HCT116 (cell line): ENCODE results near the gene CPSF2. TPM values are rescaled to one million over a fixed set of nuclear protein-coding genes. Genes with fewer than 3 reads are reported as not detected.

Experiments
- ATAC-seq: fragments of 200-7000 bp; cut with Tn5 transposase; 2 replicates; pipeline ENCODE4 v1.9.1; 2020; ENCODE audit warnings: mild to moderate bottlenecking, moderate library complexity
- BruUV-seq: library from RNA; stranded (reverse); fragments of 400-500 nt; replicated peaks from 2 replicates; lab custom pipeline; 2021; lab: Mats Ljungman, UMichigan
- CTCF ChIA-PET: fragments of 300-600 bp; sonication (Branson Sonifier 250); formaldehyde crosslinking; loops from one replicate; lab custom pipeline; 2021; ENCODE audit warnings: antibody characterized with exemption; lab: Charles Lee
- POLR2A ChIA-PET: fragments of 300-600, 350-600 bp; sonication (Branson Sonifier 250); formaldehyde crosslinking; loops from one replicate; lab custom pipeline; 2021; ENCODE audit warnings: antibody characterized with exemption; lab: Charles Lee
- RAD21 ChIA-PET, 2 experiments: fragments of 300-600 bp; sonication (Branson Sonifier 250); formaldehyde crosslinking; loops; one replicate each; lab custom pipeline; 2023; ENCODE audit warnings: low total read pairs in 2 of 2; ENCODE audit not compliant: uncharacterized antibody in 2 of 2, unreplicated experiment in 2 of 2, low non-redundant PET in 1 of 2; lab: Charles Lee
- DNase-seq: peaks from one replicate; pipeline ENCODE4 v3.0.0-alpha.2; 2010; ENCODE audit warnings: low read depth, low spot score
- H2AFZ ChIP-seq: fragments of 200-600 bp; shearing (Covaris generic), sonication (generic); 2 replicates; pipeline ENCODE4 v1.6.1; 2017; ENCODE audit warnings: low read depth, mixed run types, mixed read lengths, antibody characterized with exemption, low read length; ENCODE audit not compliant: poor library complexity, severe bottlenecking
- H3K27ac ChIP-seq: 2 replicates; pipeline ENCODE4 v1.5.1; 2012; ENCODE audit warnings: low read depth, low read length
- H3K27me3 ChIP-seq: fragments of 200-600 bp; sonication (generic); 2 replicates; pipeline ENCODE4 v1.6.1; 2016; ENCODE audit warnings: mixed run types, low read length, mixed read lengths; ENCODE audit not compliant: insufficient read depth
- H3K36me3 ChIP-seq, 2 experiments: fragments of 200-500 bp in 1 of 2; fragments of 200-600 bp in 1 of 2; sonication (Bioruptor generic) in 1 of 2; sonication (generic) in 1 of 2; 2 replicates each; pipeline versions ENCODE4 v1.5.1 to v1.6.1; 2014 to 2016; ENCODE audit warnings: low read length in 2 of 2, inconsistent platforms in 1 of 2, mixed read lengths in 1 of 2, mixed run types in 1 of 2; ENCODE audit not compliant: insufficient read depth in 2 of 2, control insufficient read depth in 1 of 2
- H3K4me1 ChIP-seq, 2 experiments: fragments of 200-600 bp in 1 of 2; sonication (generic) in 1 of 2; 2 replicates each; pipeline versions ENCODE4 v1.5.1 to v1.6.1; 2012 to 2017; ENCODE audit warnings: low read length in 2 of 2, inconsistent platforms in 1 of 2, mild to moderate bottlenecking in 1 of 2, mixed read lengths in 1 of 2, mixed run types in 1 of 2, moderate library complexity in 1 of 2; ENCODE audit not compliant: insufficient read depth in 2 of 2, control insufficient read depth in 1 of 2
- H3K4me2 ChIP-seq: fragments of 200-600 bp; sonication (generic); 2 replicates; pipeline ENCODE4 v1.6.1; 2017; ENCODE audit warnings: mixed run types, low read length, mixed read lengths
- H3K4me3 ChIP-seq, 2 experiments: fragments of 200-600 bp in 1 of 2; sonication (generic) in 1 of 2; replicated peaks in 1 of 2; 2 replicates each; pipeline ENCODE4 v1.5.1; 2011 to 2016; ENCODE audit warnings: low read length in 2 of 2, control low read depth in 1 of 2, low read depth in 1 of 2, mild to moderate bottlenecking in 1 of 2, mixed read lengths in 1 of 2, mixed run types in 1 of 2
- H3K79me2 ChIP-seq: fragments of 200-600 bp; sonication (generic); 2 replicates; pipeline ENCODE4 v1.6.1; 2017; ENCODE audit warnings: mild to moderate bottlenecking, mixed run types, low read length, moderate library complexity, mixed read lengths; ENCODE audit not compliant: insufficient read depth
- H3K9ac ChIP-seq: fragments of 200-600 bp; sonication (generic); 2 replicates; pipeline ENCODE4 v1.6.1; 2016; ENCODE audit warnings: low read length, mixed read lengths
- H3K9me2 ChIP-seq: fragments of 200-600 bp; sonication (generic), shearing (Covaris generic); 2 replicates; pipeline ENCODE4 v1.6.1; 2017; ENCODE audit warnings: mixed run types, mild to moderate bottlenecking, moderate library complexity; ENCODE audit not compliant: insufficient read depth
- H3K9me3 ChIP-seq, 2 experiments: fragments of 200-500 bp in 1 of 2; fragments of 200-600 bp in 1 of 2; sonication (Bioruptor generic) in 1 of 2; sonication (generic) in 1 of 2; 2 replicates each; pipeline ENCODE4 v1.6.1; 2014 to 2017; ENCODE audit warnings: low read length in 2 of 2, mixed read lengths in 2 of 2, inconsistent platforms in 1 of 2, low read depth in 1 of 2, mild to moderate bottlenecking in 1 of 2, mixed run types in 1 of 2, moderate library complexity in 1 of 2; ENCODE audit not compliant: control insufficient read depth in 1 of 2, insufficient read depth in 1 of 2
- H4K20me1 ChIP-seq: fragments of 200-600 bp; sonication (generic), shearing (Covaris generic); 2 replicates; pipeline ENCODE4 v1.6.1; 2017; ENCODE audit warnings: mixed run types, mild to moderate bottlenecking, moderate library complexity; ENCODE audit not compliant: insufficient read depth
- CBX3 ChIP-seq: IDR thresholded peaks from 2 replicates; pipeline ENCODE4 v1.6.1; 2012; ENCODE audit warnings: low read depth
- CEBPB ChIP-seq: IDR thresholded peaks from 2 replicates; pipeline ENCODE4 v1.6.1; 2012; ENCODE audit warnings: low read depth
- EGR1 ChIP-seq: IDR thresholded peaks from 2 replicates; pipeline ENCODE4 v1.6.1; 2012; ENCODE audit warnings: low read depth
- ELF1 ChIP-seq: IDR thresholded peaks from 2 replicates; pipeline ENCODE4 v1.6.1; 2012; ENCODE audit warnings: low read depth, borderline replicate concordance
- EZH2 ChIP-seq: fragments of 200-600 bp; sonication (generic); IDR thresholded peaks from 2 replicates; pipeline ENCODE4 v1.6.1; 2017; ENCODE audit warnings: antibody characterized with exemption, mixed run types
- EZH2phosphoT487 ChIP-seq: fragments of 200-600 bp; IDR thresholded peaks from 2 replicates; pipeline ENCODE4 v1.6.1; 2018; ENCODE audit warnings: antibody characterized with exemption, borderline replicate concordance
- FOSL1 ChIP-seq: IDR thresholded peaks from 2 replicates; pipeline ENCODE4 v1.6.1; 2012; ENCODE audit warnings: low read depth
- POLR2A ChIP-seq: IDR thresholded peaks from 2 replicates; pipeline ENCODE4 v1.7.0; 2011; ENCODE audit warnings: borderline replicate concordance; ENCODE audit not compliant: insufficient read depth, insufficient read length; ENCODE audit errors: extremely low read depth
- POLR2AphosphoS5 ChIP-seq: IDR thresholded peaks from 2 replicates; pipeline ENCODE4 v1.6.1; 2011; ENCODE audit warnings: mild to moderate bottlenecking, low read depth, low read length, moderate library complexity
- RAD21 ChIP-seq: IDR thresholded peaks from 2 replicates; pipeline ENCODE4 v1.6.1; 2012; ENCODE audit warnings: low read depth, mild to moderate bottlenecking
- SIN3A ChIP-seq: IDR thresholded peaks from 2 replicates; pipeline ENCODE4 v1.6.1; 2012; ENCODE audit warnings: low read depth
- SP1 ChIP-seq: IDR thresholded peaks from 2 replicates; pipeline ENCODE4 v1.6.1; 2012; ENCODE audit warnings: low read depth
- TCF7L2 ChIP-seq: IDR thresholded peaks from 2 replicates; pipeline ENCODE4 v1.7.0; 2011; ENCODE audit warnings: borderline replicate concordance, inconsistent platforms; ENCODE audit not compliant: insufficient read depth, insufficient read length; ENCODE audit errors: extremely low read depth
- YY1 ChIP-seq: IDR thresholded peaks from 2 replicates; pipeline ENCODE4 v1.6.1; 2011; ENCODE audit warnings: low read length, low read depth, moderate library complexity, mild to moderate bottlenecking; ENCODE audit not compliant: insufficient replicate concordance; ENCODE audit errors: extremely low read depth
- ZFX ChIP-seq: fragments of 450-650 bp; IDR thresholded peaks from 2 replicates; pipeline ENCODE4 v1.6.1; 2017
- intact Hi-C: fragments of 100-400 bp; cut with micrococcal nuclease; formaldehyde crosslinking; loops from 2 replicates; pipeline ENCODE4 v1.10.0; 2022
- total RNA-seq: library from RNA; stranded (reverse); gene quantifications from one replicate; pipeline ENCODE4 v1.2.1, GENCODE V29; 2021; ENCODE audit not compliant: unreplicated experiment
- TF ChIP-seq, protein P1 (sequence below), 3 experiments: fragments of 200-600 bp in 1 of 3; sonication (generic) in 1 of 3; IDR thresholded peaks in 2 of 3; conservative IDR thresholded peaks in 1 of 3; 2 replicates each; pipeline ENCODE4 v1.5.1; 2012 to 2017; ENCODE audit warnings: low read depth in 2 of 3, low read length in 2 of 3, antibody characterized with exemption in 1 of 3, borderline replicate concordance in 1 of 3, control low read depth in 1 of 3, mild to moderate bottlenecking in 1 of 3, mixed read lengths in 1 of 3, mixed run types in 1 of 3, moderate library complexity in 1 of 3; ENCODE audit not compliant: insufficient read depth in 1 of 3
- TF ChIP-seq, protein P2 (sequence below): IDR thresholded peaks from 2 replicates; pipeline ENCODE4 v1.6.1; 2012
- TF ChIP-seq, protein P3 (sequence below): IDR thresholded peaks from 2 replicates; pipeline ENCODE4 v1.6.1; 2012; ENCODE audit warnings: low read depth
- TF ChIP-seq, protein P4 (sequence below): IDR thresholded peaks from 2 replicates; pipeline ENCODE4 v1.6.1; 2012
- TF ChIP-seq, protein P5 (sequence below): IDR thresholded peaks from 2 replicates; pipeline ENCODE4 v1.6.1; 2011; ENCODE audit warnings: mild to moderate bottlenecking, low read length, moderate library complexity; ENCODE audit not compliant: insufficient replicate concordance; ENCODE audit errors: extremely low read depth

Gene CPSF2
- total RNA-seq, 1 experiment from 2014 or later, result 77.0 TPM

DNA sequence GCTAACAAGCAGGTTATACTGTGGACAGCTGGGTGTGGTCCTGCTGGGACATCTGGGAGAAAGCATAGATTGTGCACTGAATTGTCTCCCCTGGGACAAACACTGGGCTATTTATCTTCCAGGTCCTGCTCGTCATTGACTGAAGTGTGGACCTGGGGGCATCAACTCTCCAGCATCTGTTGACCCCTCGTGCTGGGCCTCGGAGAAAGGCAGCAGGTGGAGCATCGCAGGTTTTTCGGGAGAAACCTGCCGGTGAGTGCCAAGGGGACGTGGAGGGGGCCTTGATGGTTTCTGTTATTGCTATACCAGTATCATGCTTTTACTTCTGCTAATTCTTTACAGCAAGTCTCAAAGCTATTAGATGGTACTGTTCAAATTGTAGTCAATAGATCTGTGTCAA is 81.3 kb downstream of the CPSF2 start (continued):
- TF ChIP-seq, protein P1, sequence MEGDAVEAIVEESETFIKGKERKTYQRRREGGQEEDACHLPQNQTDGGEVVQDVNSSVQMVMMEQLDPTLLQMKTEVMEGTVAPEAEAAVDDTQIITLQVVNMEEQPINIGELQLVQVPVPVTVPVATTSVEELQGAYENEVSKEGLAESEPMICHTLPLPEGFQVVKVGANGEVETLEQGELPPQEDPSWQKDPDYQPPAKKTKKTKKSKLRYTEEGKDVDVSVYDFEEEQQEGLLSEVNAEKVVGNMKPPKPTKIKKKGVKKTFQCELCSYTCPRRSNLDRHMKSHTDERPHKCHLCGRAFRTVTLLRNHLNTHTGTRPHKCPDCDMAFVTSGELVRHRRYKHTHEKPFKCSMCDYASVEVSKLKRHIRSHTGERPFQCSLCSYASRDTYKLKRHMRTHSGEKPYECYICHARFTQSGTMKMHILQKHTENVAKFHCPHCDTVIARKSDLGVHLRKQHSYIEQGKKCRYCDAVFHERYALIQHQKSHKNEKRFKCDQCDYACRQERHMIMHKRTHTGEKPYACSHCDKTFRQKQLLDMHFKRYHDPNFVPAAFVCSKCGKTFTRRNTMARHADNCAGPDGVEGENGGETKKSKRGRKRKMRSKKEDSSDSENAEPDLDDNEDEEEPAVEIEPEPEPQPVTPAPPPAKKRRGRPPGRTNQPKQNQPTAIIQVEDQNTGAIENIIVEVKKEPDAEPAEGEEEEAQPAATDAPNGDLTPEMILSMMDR (IDR thresholded peaks at IDR 0.05 in 2 of 3, conservative IDR thresholded peaks at IDR 0.05 in 1 of 3; ENCODE audit: borderline replicate concordance in 1 of 3, insufficient read depth in 1 of 3, low read depth in 2 of 3, low read length in 2 of 3), result no peak

DNA sequence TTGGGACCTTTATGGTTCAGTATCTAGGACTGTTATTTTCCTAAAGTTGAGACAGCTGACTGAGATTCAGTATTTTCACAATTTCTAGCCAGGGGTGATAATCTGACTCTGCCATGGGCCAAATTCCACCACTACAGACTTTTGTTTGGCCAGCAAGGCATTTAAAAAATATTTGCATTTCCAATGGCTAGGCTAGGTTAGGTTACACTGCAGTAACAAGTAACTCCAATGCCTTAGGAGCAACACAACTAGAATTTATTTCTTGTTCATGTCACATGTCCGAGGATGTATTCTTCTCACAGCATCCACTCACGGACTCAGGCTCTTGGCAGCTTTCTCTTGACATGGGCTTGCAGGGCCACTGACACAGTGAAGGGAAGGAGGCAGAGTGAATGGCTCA is 83.0 kb downstream of the CPSF2 start:
- TF ChIP-seq POLR2AphosphoS5 (no peak), SIN3A (no peak), FOSL1 (no peak), POLR2A (no peak), RAD21 (no peak), CEBPB (no peak), EZH2phosphoT487 (no peak), EGR1 (no peak), ELF1 (no peak), ZFX (no peak), TCF7L2 (no peak), SP1 (no peak), CBX3 (no peak), EZH2 (no peak), YY1 (no peak)
- TF ChIP-seq, protein P2, sequence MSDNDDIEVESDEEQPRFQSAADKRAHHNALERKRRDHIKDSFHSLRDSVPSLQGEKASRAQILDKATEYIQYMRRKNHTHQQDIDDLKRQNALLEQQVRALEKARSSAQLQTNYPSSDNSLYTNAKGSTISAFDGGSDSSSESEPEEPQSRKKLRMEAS, result no peak
- TF ChIP-seq, protein P3, sequence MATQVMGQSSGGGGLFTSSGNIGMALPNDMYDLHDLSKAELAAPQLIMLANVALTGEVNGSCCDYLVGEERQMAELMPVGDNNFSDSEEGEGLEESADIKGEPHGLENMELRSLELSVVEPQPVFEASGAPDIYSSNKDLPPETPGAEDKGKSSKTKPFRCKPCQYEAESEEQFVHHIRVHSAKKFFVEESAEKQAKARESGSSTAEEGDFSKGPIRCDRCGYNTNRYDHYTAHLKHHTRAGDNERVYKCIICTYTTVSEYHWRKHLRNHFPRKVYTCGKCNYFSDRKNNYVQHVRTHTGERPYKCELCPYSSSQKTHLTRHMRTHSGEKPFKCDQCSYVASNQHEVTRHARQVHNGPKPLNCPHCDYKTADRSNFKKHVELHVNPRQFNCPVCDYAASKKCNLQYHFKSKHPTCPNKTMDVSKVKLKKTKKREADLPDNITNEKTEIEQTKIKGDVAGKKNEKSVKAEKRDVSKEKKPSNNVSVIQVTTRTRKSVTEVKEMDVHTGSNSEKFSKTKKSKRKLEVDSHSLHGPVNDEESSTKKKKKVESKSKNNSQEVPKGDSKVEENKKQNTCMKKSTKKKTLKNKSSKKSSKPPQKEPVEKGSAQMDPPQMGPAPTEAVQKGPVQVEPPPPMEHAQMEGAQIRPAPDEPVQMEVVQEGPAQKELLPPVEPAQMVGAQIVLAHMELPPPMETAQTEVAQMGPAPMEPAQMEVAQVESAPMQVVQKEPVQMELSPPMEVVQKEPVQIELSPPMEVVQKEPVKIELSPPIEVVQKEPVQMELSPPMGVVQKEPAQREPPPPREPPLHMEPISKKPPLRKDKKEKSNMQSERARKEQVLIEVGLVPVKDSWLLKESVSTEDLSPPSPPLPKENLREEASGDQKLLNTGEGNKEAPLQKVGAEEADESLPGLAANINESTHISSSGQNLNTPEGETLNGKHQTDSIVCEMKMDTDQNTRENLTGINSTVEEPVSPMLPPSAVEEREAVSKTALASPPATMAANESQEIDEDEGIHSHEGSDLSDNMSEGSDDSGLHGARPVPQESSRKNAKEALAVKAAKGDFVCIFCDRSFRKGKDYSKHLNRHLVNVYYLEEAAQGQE, result no peak
- TF ChIP-seq, protein P4, sequence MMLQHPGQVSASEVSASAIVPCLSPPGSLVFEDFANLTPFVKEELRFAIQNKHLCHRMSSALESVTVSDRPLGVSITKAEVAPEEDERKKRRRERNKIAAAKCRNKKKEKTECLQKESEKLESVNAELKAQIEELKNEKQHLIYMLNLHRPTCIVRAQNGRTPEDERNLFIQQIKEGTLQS, result no peak
- TF ChIP-seq, protein P5, sequence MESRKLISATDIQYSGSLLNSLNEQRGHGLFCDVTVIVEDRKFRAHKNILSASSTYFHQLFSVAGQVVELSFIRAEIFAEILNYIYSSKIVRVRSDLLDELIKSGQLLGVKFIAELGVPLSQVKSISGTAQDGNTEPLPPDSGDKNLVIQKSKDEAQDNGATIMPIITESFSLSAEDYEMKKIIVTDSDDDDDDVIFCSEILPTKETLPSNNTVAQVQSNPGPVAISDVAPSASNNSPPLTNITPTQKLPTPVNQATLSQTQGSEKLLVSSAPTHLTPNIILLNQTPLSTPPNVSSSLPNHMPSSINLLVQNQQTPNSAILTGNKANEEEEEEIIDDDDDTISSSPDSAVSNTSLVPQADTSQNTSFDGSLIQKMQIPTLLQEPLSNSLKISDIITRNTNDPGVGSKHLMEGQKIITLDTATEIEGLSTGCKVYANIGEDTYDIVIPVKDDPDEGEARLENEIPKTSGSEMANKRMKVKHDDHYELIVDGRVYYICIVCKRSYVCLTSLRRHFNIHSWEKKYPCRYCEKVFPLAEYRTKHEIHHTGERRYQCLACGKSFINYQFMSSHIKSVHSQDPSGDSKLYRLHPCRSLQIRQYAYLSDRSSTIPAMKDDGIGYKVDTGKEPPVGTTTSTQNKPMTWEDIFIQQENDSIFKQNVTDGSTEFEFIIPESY, result no peak
- CTCF ChIA-PET, result no interaction called here
- DNase-seq, result no peak

More for the DNA sequence above, 83.0 kb downstream of the CPSF2 start:
- ATAC-seq, result no peak
- ChIA-PET POLR2A (no interaction called here), RAD21 (no interaction called here)
- no peak overlapping the region for H3K9ac ChIP-seq
- BruUV-seq, result no TSS peak
- H3K9me3 ChIP-seq, result no peaks in the 10 kb centered on the region
- H3K36me3 ChIP-seq, result no peaks in the 10 kb centered on the region
- H3K4me2 ChIP-seq, result no peak overlapping the region
- no peak overlapping the region for H3K27ac ChIP-seq
- intact Hi-C loops, result no loop called here
- H4K20me1 ChIP-seq, result no peaks in the 10 kb centered on the region
- H3K27me3 ChIP-seq, result no peaks in the 10 kb centered on the region
- H2AFZ ChIP-seq, result no peak overlapping the region
- H3K9me2 ChIP-seq, result no peaks in the 10 kb centered on the region
- H3K4me3 ChIP-seq, result no peak overlapping the region
- no peaks in the 10 kb centered on the region for H3K79me2 ChIP-seq
- no peaks in the 10 kb centered on the region for H3K4me1 ChIP-seq
